HG02610 (cell line): ENCODE measurements around the gene RAF1.

ENCODE experiments used
- ATAC-seq: cut with Tn5 transposase; IDR thresholded peaks from one replicate; pipeline ENCODE4 v1.9.1; 2021; ENCODE audit warnings: mild to moderate bottlenecking, moderate library complexity; ENCODE audit not compliant: unreplicated experiment

Gene RAF1

GRCh38 chr3:12601072-12601471 lies 62.8 kb downstream of the RAF1 start:
- no peak for ATAC-seq

GRCh38 chr3:12598890-12599289 lies 65.0 kb downstream of the RAF1 start:
- ATAC-seq = no peak

GRCh38 chr3:12593473-12593872 lies 70.4 kb downstream of the RAF1 start:
- no peak for ATAC-seq

GRCh38 chr3:12591997-12592715 lies 71.8 kb downstream of the RAF1 start:
- ATAC-seq = peak; percentile 49

DNA sequence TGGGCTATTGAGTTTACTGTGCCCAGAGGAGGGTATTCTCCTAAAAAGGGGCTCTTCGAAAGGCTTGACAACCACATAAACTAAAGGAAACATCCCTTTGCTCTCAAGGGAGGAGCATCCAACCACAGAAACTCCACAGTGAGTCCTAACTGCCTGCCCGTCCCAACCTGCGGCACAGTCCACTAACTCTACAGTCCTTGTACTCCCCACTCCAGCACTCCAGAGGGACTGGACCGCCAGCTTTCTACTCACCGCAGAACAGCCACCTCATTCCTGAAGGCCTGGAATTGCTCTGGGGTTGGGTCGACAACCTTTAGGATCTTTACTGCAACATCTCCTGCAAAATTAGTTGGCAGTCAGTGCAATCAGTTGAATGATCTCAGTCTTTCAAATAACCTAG lies 72.5 kb downstream of the RAF1 start:
- no peak for ATAC-seq

DNA sequence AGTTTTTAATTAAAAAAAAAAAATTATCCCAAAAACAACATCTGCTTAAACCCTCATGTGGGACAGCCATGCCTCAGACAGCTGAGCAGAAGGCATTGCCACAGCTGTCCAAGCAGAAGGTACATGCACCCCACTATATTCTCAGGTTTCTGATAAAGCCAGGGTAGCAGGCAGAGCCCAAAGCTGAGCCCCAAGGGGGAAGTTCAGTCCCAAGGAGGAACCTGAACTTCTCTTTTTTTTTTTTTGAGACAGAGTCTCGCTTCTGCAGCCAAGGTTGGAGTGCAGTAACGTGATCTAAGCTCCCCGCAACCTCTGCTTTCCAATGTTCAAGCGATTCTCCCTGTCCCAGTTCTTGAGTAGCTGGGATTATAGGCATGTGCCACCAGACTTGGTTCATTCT lies 73.8 kb downstream of the RAF1 start:
- no peak for ATAC-seq

- no peak for ATAC-seq
Observed at GRCh38 chr3:12588039-12589009, 75.6 kb downstream of the RAF1 start.

DNA sequence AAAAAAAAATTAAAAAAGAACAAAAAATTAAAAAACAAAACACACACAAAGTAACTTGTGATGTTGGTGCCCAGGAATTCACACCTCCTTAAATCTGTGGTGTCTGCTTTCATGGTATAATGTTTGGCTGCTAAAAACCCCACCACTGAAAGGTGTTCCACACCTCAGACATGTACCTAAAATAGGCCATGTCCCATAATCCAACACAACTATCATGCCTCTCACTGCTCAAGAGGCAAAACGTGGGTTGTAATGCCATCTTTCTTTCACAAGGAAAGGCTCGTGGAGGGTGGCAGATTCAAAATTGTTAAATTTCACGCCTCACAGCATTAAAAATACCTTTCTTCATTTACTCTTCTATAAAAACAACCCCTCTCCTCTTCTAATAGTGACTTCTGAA lies 77.5 kb downstream of the RAF1 start:
- no peak for ATAC-seq

DNA sequence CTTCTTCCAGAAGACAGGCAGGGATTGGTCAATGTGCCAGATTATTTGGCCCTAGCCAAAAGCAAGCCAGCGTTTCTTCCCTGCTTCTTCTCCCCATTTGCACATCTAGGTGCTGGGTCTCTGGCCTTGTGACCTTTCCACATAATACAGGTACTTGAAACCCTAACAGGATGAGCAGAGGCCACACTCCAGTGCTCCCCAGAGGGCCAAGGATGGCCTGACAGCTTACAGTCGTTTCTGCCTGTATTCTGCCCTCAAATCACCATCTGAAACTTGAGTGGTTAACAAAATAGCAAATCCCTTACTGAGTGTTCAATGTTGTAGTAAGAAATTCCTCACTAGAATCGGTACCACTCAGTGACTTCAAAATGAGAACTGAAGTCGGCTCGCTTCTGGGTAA lies 77.9 kb downstream of the RAF1 start:
- ATAC-seq = peak; percentile 71

DNA sequence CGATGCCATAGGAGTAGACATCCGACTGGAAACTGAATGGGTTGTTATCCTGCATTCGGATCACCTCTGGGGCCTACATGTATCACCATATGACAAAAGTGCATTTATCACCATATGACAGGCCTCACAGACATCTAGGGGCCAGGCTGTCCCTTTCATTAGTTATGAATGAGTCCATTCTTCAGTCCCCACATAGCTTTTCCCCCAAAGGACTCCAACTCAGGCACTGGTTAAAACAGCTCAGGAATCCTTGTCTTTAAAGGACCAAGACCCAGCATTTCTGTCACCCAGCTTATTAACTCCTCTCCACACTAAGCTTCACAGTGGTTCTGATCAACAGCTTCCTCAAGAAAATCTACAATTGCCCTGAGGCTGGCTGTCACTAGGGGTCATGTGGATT lies 78.7 kb downstream of the RAF1 start:
- ATAC-seq = no peak

GRCh38 chr3:12584083-12584482 lies 79.8 kb downstream of the RAF1 start:
- ATAC-seq = no peak

- ATAC-seq = no peak
Observed at GRCh38 chr3:12583280-12583679, 80.6 kb downstream of the RAF1 start.

DNA sequence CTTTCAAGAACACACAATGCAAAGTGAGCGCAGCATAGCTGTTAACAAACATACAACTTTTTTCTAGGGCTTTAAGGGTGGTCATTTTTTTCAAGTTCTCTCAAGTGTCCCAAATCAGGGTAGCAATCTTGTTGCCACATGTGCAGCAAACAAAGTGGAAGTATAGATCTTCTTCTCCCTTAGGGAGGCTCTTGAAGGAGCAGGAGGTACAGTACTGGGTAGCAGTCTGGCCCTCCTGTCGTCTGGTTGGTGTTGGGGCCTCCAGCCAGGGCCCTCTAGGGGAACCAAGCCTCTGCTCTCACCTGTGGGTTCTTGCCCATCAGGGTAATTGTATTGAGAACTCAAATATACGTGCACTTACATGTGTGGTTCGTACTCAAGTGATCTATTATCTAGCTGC lies 81.2 kb downstream of the RAF1 start:
- no peak for ATAC-seq

GRCh38 chr3:12579905-12580304 lies 84.0 kb downstream of the RAF1 start:
- no peak for ATAC-seq

- ATAC-seq = no peak
Observed at GRCh38 chr3:12579456-12579855, 84.5 kb downstream of the RAF1 start.

DNA sequence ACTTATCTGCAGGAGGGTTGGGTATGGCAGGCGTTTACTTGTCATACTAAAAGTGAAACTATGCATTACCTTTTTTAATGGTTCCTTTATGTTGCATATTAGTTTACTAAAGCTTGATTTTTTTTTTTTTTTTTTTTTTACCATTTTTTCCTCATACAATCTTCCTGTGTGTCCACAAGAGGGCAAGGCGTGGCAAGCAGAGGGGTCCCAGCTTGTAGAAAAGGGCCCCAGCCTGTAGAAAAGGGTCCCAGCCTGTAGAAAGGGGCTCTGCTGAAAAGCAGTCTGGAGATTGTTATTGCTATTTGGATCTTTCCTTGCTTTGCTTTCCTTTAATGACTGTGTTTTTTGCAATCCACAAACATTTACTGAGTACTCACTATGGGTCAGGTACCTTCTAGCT lies 85.2 kb downstream of the RAF1 start:
- ATAC-seq = no peak

- ATAC-seq = no peak
Observed at GRCh38 chr3:12577379-12577778, 86.5 kb downstream of the RAF1 start.

- ATAC-seq = no peak
Observed at GRCh38 chr3:12574661-12575060, 89.3 kb downstream of the RAF1 start.

DNA sequence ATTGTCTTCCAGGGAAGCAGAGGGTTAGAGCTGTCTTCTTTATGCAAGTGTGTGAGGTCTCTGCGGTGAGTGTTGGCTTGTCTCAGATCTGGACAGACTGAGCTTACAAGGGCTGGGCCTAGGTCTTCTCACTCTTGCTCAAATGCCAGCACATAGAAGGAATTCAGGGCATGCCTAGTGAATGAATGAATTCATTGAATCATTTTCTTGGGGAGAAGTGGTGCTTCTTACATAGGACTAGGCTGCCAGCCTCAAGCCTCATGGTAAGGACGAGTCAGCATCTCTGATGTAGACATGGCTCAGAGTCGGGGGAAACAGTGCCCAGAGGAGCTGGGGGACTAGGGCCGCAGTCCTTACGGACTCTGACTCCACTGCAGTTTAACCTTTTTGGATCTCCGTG lies 89.8 kb downstream of the RAF1 start:
- ATAC-seq = no peak

- ATAC-seq = no peak
Observed at GRCh38 chr3:12571986-12572385, 91.9 kb downstream of the RAF1 start.

- ATAC-seq = no peak
Observed at GRCh38 chr3:12569836-12570235, 94.1 kb downstream of the RAF1 start.

- ATAC-seq = no peak
Observed at GRCh38 chr3:12568747-12569146, 95.2 kb downstream of the RAF1 start.
